Measurements from ENCODE around the gene PRSS37.

- TF ChIP-seq, protein P1, sequence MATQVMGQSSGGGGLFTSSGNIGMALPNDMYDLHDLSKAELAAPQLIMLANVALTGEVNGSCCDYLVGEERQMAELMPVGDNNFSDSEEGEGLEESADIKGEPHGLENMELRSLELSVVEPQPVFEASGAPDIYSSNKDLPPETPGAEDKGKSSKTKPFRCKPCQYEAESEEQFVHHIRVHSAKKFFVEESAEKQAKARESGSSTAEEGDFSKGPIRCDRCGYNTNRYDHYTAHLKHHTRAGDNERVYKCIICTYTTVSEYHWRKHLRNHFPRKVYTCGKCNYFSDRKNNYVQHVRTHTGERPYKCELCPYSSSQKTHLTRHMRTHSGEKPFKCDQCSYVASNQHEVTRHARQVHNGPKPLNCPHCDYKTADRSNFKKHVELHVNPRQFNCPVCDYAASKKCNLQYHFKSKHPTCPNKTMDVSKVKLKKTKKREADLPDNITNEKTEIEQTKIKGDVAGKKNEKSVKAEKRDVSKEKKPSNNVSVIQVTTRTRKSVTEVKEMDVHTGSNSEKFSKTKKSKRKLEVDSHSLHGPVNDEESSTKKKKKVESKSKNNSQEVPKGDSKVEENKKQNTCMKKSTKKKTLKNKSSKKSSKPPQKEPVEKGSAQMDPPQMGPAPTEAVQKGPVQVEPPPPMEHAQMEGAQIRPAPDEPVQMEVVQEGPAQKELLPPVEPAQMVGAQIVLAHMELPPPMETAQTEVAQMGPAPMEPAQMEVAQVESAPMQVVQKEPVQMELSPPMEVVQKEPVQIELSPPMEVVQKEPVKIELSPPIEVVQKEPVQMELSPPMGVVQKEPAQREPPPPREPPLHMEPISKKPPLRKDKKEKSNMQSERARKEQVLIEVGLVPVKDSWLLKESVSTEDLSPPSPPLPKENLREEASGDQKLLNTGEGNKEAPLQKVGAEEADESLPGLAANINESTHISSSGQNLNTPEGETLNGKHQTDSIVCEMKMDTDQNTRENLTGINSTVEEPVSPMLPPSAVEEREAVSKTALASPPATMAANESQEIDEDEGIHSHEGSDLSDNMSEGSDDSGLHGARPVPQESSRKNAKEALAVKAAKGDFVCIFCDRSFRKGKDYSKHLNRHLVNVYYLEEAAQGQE (IDR thresholded peaks at IDR 0.05; ENCODE audit: insufficient read depth in 1 of 2, low read depth in 2 of 2, low read length in 1 of 2): no peak
- TF ChIP-seq, protein P2, sequence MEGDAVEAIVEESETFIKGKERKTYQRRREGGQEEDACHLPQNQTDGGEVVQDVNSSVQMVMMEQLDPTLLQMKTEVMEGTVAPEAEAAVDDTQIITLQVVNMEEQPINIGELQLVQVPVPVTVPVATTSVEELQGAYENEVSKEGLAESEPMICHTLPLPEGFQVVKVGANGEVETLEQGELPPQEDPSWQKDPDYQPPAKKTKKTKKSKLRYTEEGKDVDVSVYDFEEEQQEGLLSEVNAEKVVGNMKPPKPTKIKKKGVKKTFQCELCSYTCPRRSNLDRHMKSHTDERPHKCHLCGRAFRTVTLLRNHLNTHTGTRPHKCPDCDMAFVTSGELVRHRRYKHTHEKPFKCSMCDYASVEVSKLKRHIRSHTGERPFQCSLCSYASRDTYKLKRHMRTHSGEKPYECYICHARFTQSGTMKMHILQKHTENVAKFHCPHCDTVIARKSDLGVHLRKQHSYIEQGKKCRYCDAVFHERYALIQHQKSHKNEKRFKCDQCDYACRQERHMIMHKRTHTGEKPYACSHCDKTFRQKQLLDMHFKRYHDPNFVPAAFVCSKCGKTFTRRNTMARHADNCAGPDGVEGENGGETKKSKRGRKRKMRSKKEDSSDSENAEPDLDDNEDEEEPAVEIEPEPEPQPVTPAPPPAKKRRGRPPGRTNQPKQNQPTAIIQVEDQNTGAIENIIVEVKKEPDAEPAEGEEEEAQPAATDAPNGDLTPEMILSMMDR (IDR thresholded peaks at IDR 0.05): no peak
- TF ChIP-seq POLR2AphosphoS5 (IDR thresholded peaks at IDR 0.05; ENCODE audit: low read depth, low read length): no peak
Measured at GRCh38 chr7:141880960-141881359, 39.7 kb upstream of the PRSS37 start.

All from Panc1 (cell line).